ENCODE measurements around the gene STIMATE. TPM values are rescaled to one million over a fixed set of nuclear protein-coding genes. Genes with fewer than 3 reads are reported as not detected.

The STIMATE gene
- total RNA-seq, 1 donor from 2014 or later: 20.3 TPM

DNA sequence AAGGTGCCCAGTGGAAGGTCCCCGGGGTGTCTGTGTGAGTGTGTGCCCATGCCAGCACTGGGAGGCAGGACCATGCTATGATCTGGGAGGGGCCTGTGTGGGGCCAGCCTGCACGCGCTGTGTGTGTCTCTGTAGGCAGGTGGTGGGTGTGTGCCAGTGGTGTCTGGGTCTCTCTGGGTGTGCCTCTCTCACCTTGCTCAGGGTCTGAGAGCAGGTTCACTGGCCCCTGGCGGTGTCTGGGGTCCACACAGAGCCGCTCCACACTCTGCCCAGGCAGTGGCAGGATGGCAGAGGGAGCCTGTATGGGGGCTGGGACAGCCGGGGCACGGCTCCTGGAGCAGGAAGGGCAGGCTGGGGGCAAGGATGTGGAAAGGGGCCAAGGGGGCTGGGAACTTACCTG is 79.5 kb downstream of the STIMATE start:
- TF ChIP-seq, protein P1, sequence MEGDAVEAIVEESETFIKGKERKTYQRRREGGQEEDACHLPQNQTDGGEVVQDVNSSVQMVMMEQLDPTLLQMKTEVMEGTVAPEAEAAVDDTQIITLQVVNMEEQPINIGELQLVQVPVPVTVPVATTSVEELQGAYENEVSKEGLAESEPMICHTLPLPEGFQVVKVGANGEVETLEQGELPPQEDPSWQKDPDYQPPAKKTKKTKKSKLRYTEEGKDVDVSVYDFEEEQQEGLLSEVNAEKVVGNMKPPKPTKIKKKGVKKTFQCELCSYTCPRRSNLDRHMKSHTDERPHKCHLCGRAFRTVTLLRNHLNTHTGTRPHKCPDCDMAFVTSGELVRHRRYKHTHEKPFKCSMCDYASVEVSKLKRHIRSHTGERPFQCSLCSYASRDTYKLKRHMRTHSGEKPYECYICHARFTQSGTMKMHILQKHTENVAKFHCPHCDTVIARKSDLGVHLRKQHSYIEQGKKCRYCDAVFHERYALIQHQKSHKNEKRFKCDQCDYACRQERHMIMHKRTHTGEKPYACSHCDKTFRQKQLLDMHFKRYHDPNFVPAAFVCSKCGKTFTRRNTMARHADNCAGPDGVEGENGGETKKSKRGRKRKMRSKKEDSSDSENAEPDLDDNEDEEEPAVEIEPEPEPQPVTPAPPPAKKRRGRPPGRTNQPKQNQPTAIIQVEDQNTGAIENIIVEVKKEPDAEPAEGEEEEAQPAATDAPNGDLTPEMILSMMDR (conservative IDR thresholded peaks at IDR 0.05): no peak
- Mint-ChIP-seq H3K9me3 (no peaks in the 10 kb centered on the region), H3K27ac (ENCODE audit: unreplicated experiment) (peak overlapping the region; percentile 35), H3K36me3 (ENCODE audit: low read depth) (no peaks in the 10 kb centered on the region), H3K4me1 (no peaks in the 10 kb centered on the region), H3K4me3 (no peak overlapping the region), H3K27me3 (ENCODE audit: low read depth) (no peaks in the 10 kb centered on the region)
- DNase-seq (ENCODE audit: low read depth, low spot score): no peak

DNA sequence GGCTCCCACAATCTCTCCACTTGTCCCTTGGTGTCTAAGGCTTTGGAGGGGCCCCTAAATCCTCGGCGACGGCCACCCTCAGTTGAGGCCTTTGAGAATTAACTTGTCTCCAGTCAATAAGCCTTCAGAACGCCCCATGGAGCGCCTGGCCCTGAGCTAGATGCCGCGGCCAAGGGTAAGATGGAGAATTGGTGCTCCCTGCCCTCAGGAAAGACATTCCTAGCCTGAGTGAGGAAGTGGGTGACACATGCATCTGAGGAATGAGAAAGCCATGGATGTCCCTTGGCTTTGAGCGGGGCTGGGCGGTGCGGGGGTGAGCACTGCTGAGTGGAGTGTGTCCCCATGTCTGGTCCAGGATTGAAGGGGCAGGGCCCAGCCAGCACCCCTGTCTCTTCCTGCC is 80.1 kb downstream of the STIMATE start:
- H3K4me1 Mint-ChIP-seq: no peaks in the 10 kb centered on the region
- H3K9me3 Mint-ChIP-seq: no peaks in the 10 kb centered on the region
- no peak overlapping the region for H3K4me3 Mint-ChIP-seq
- no peaks in the 10 kb centered on the region for H3K36me3 Mint-ChIP-seq (ENCODE audit: low read depth)
- no peak overlapping the region for H3K27ac Mint-ChIP-seq (ENCODE audit: unreplicated experiment)
- DNase-seq (ENCODE audit: low read depth, low spot score): no peak
- TF ChIP-seq, protein P1 (conservative IDR thresholded peaks at IDR 0.05): no peak
- no peaks in the 10 kb centered on the region for H3K27me3 Mint-ChIP-seq (ENCODE audit: low read depth)

DNA sequence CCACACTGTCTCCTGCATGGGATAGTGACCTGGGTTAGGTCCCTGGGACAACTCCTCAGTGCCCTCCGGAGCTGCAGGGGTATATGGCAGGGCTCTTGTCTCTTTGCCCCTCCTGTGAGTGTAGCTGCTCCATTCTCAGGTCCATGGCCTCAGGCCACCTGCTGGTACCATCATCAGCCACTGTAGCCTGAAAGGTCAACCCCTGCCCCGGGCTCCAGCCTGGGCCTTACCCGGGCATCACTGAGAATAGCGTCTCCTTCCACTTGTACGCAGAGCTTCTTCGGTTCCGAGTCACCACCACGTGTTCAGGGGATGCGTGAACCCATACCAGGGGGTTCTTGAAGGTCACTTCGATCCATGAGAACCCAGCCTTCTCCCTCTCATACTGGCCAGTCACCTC is 80.7 kb downstream of the STIMATE start:
- no peaks in the 10 kb centered on the region for H3K9me3 Mint-ChIP-seq
- no peaks in the 10 kb centered on the region for H3K4me1 Mint-ChIP-seq
- no peak overlapping the region for H3K4me3 Mint-ChIP-seq
- no peak overlapping the region for H3K27ac Mint-ChIP-seq (ENCODE audit: unreplicated experiment)
- TF ChIP-seq, protein P1 (conservative IDR thresholded peaks at IDR 0.05): no peak
- no peaks in the 10 kb centered on the region for H3K36me3 Mint-ChIP-seq (ENCODE audit: low read depth)
- no peaks in the 10 kb centered on the region for H3K27me3 Mint-ChIP-seq (ENCODE audit: low read depth)
- DNase-seq (ENCODE audit: low read depth, low spot score): no peak

DNA sequence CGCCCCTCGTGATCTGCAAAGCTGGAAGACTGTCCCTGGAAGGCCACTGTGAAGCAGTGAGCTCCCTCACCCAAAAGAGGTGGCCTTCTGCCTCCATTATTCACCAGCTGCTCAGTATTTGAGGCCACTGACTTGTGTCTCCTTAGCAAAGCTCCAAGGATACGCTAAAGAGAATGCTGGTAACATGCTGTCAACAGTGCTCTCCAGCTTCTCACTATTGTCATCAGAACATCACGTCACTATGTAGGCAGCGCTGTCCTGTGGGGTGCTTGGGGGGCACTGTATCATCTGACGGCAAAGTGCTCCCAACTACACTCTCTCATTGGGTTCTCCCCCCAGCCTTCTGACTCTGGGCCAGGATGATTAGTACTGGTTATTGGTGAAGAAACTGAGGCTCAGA is 81.1 kb downstream of the STIMATE start:
- Mint-ChIP-seq H3K4me3 (no peak overlapping the region), H3K9me3 (no peaks in the 10 kb centered on the region), H3K27me3 (ENCODE audit: low read depth) (no peaks in the 10 kb centered on the region), H3K27ac (ENCODE audit: unreplicated experiment) (no peak overlapping the region), H3K4me1 (no peaks in the 10 kb centered on the region), H3K36me3 (ENCODE audit: low read depth) (no peaks in the 10 kb centered on the region)
- DNase-seq (ENCODE audit: low read depth, low spot score): no peak
- TF ChIP-seq, protein P1 (conservative IDR thresholded peaks at IDR 0.05): no peak

DNA sequence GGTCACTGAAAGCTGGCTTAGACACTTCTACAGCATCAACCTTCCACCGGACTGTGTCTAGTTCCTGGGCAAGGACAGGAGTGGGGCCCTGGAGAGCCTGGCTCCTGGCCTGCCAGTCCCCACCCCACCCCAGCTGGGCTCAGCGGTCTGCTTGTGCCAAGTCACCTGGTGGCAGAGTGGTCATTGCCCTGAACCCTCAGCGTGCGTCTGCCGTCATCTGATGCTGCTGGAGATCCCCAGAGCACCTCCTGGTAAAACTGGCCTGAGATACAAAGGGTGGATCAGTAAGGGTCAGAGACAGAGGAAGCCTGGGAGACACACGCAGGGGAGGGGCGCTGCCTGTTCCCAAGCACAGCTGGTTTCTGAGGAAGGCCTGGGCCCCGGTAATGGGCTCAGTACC is 83.5 kb downstream of the STIMATE start:
- TF ChIP-seq, protein P1 (conservative IDR thresholded peaks at IDR 0.05): no peak
- H3K4me3 Mint-ChIP-seq: no peak overlapping the region
- H3K36me3 Mint-ChIP-seq (ENCODE audit: low read depth): no peaks in the 10 kb centered on the region
- H3K27ac Mint-ChIP-seq (ENCODE audit: unreplicated experiment): no peak overlapping the region
- no peaks in the 10 kb centered on the region for H3K4me1 Mint-ChIP-seq
- DNase-seq (ENCODE audit: low read depth, low spot score): no peak
- H3K27me3 Mint-ChIP-seq (ENCODE audit: low read depth): no peaks in the 10 kb centered on the region
- H3K9me3 Mint-ChIP-seq: no peaks in the 10 kb centered on the region
